HepG2 (cell line): ENCODE results near the gene PPCDC. TPM values are rescaled to one million over a fixed set of nuclear protein-coding genes. Genes with fewer than 3 reads are reported as not detected.
A peak's percentile ranks its signal among the peaks of the same experiment; 100 is the strongest.

ENCODE experiments used
- KDM4B ChIP-seq: sonication (generic); formaldehyde crosslinking; IDR thresholded peaks from 2 replicates; pipeline ENCODE4 v1.4.0; 2020; ENCODE audit warnings: missing genetic modification reagents
- NFKB2 ChIP-seq: sonication (generic); formaldehyde crosslinking; IDR thresholded peaks from 2 replicates; pipeline ENCODE4 v1.4.0; 2020; ENCODE audit warnings: missing genetic modification reagents, borderline replicate concordance
- TEAD2 ChIP-seq: sonication (generic); formaldehyde crosslinking; IDR thresholded peaks from 2 replicates; pipeline ENCODE4 v1.9.0; 2021; ENCODE audit warnings: missing genetic modification reagents
- ZBTB49 ChIP-seq: sonication (generic); formaldehyde crosslinking; IDR thresholded peaks from 2 replicates; pipeline ENCODE4 v1.4.0; 2020; ENCODE audit warnings: missing genetic modification reagents, borderline replicate concordance
- ZBTB8A ChIP-seq: sonication (generic); formaldehyde crosslinking; IDR thresholded peaks from 2 replicates; pipeline ENCODE4 v1.4.0; 2020; ENCODE audit warnings: mild to moderate bottlenecking, low read depth, missing genetic modification reagents, borderline replicate concordance
- ZFP41 ChIP-seq: sonication (generic); formaldehyde crosslinking; IDR thresholded peaks from 2 replicates; pipeline ENCODE4 v1.4.0; 2020; ENCODE audit warnings: mild to moderate bottlenecking, missing genetic modification reagents, borderline replicate concordance
- ZHX2 ChIP-seq, 2 experiments: sonication (generic) in 1 of 2; formaldehyde crosslinking in 1 of 2; IDR thresholded peaks; 2 replicates each; pipeline versions ENCODE4 v1.6.1 to v1.9.0; 2014 to 2022; ENCODE audit warnings: antibody characterized with exemption in 1 of 2, borderline replicate concordance in 1 of 2, inconsistent platforms in 1 of 2, low read depth in 1 of 2, missing genetic modification reagents in 1 of 2
- ZNF18 ChIP-seq: sonication (generic); formaldehyde crosslinking; IDR thresholded peaks from 2 replicates; pipeline ENCODE4 v1.8.0; 2022; ENCODE audit warnings: mild to moderate bottlenecking, missing genetic modification reagents; ENCODE audit not compliant: insufficient replicate concordance
- ZNF687 ChIP-seq: sonication (generic); formaldehyde crosslinking; IDR thresholded peaks from 2 replicates; pipeline ENCODE4 v1.5.1; 2020; ENCODE audit warnings: mild to moderate bottlenecking, missing genetic modification reagents, moderate library complexity
- polyA plus RNA-seq, 8 experiments: library from polyadenylated mRNA; depleted of rRNA in 3 of 8; stranded (reverse) in 7 of 8; unstranded in 1 of 8; fragments of >200 nt; fragmentation: Illumina TruSeq in 4 of 8; extraction: Trizol in 4 of 8; gene quantifications; 2 replicates each; pipeline versions ENCODE4 v1.2.1 to v1.2.3, GENCODE V29; 2011 to 2016; ENCODE audit warnings: low read depth in 4 of 8, missing spikeins in 1 of 8, mixed read lengths in 1 of 8; ENCODE audit not compliant: insufficient read depth in 1 of 8
- total RNA-seq, 5 experiments: library from RNA; depleted of rRNA; stranded (reverse); fragments of >200 nt; fragmentation: Illumina TruSeq; extraction: Trizol; gene quantifications; 2 replicates each; pipeline ENCODE4 v1.2.3, GENCODE V29; 2016; ENCODE audit warnings: low read depth in 1 of 5

PPCDC gene
- total and polyA plus RNA-seq, 2 of the 13 experiments (the other 11 are each of a cell fraction or from before 2014, with no cell fraction given): 12.3 to 12.8 TPM

GRCh38 chr15:74995779-74996765, 27.3 kb upstream of the PPCDC start (continued):
- TF ChIP-seq ZBTB8A (CRISPR knock-in tag): 0 out of 2 replicates have a peak, but pooled peaks have one; percentile 30
- TF ChIP-seq ZNF687 (CRISPR knock-in tag): peak; percentile 73
- peak; percentile 56; the same call in 1 of the 2 replicates for TF ChIP-seq NFKB2 (CRISPR knock-in tag)
- no peak for TF ChIP-seq ZBTB49 (CRISPR knock-in tag)
- no peak for TF ChIP-seq ZNF18
- TF ChIP-seq ZFP41 (CRISPR knock-in tag): no peak
- TF ChIP-seq TEAD2 (CRISPR knock-in tag): no peak
- no peak for TF ChIP-seq ZHX2 (IDR thresholded peaks at IDR 0.05; ENCODE audit: low read depth)
- TF ChIP-seq ZHX2 (CRISPR knock-in tag; IDR thresholded peaks at IDR 0.05; ENCODE audit: borderline replicate concordance): no peak
- no peak for TF ChIP-seq KDM4B
